HEK293 (cell line): ENCODE results near the gene SCAMP5.

Experiments
- BCL11A ChIP-seq: fragments of 450-650 bp; formaldehyde crosslinking; IDR thresholded peaks from 2 replicates; pipeline ENCODE4 v1.5.1; 2016; ENCODE audit warnings: low read depth, missing biosample characterization, missing genetic modification characterization
- TCF7L2 ChIP-seq: IDR thresholded peaks from 2 replicates; pipeline ENCODE4 v1.6.1; 2011; ENCODE audit warnings: low read depth, mild to moderate bottlenecking, inconsistent platforms, low read length, moderate library complexity, borderline replicate concordance
- ZSCAN5A ChIP-seq: fragments of 450-650 bp; formaldehyde crosslinking; IDR thresholded peaks from 2 replicates; pipeline ENCODE4 v1.5.1; 2016; ENCODE audit warnings: missing biosample characterization, missing genetic modification characterization

- no peak for TF ChIP-seq TCF7L2
- TF ChIP-seq BCL11A (tag by site-specific recombination), result no peak
- no peak for TF ChIP-seq ZSCAN5A (tag by site-specific recombination)
These were observed 7.2 kb upstream of the SCAMP5 start for GRCh38 chr15:74988007-74988800.
